GM23338 (cell line): ENCODE results near the gene DVL1. TPM values are rescaled to one million over a fixed set of nuclear protein-coding genes. Genes with fewer than 3 reads are reported as not detected.

Experiments used
- ATAC-seq: fragments of 200-7000 bp; cut with Tn5 transposase; 3 replicates; pipeline ENCODE4 v1.9.1; 2020
- DNase-seq: peaks from one replicate; pipeline ENCODE4 v3.0.0-alpha.2; 2015; ENCODE audit warnings: low spot score
- H2AFZ ChIP-seq: fragments of 200-600 bp; sonication (generic); 2 replicates; pipeline ENCODE4 v1.8.0; 2016; ENCODE audit warnings: antibody characterized with exemption, mild to moderate bottlenecking, moderate library complexity
- H3F3A ChIP-seq: fragments of 200-600 bp; sonication (generic); replicated peaks from 2 replicates; pipeline ENCODE4 v1.8.0; 2017; ENCODE audit warnings: antibody characterized with exemption, mixed run types, low read depth
- H3K27ac ChIP-seq: fragments of 200-600 bp; sonication (generic); 2 replicates; pipeline ENCODE4 v1.6.1; 2016; ENCODE audit warnings: low read depth
- H3K27me3 ChIP-seq: fragments of 200-600 bp; sonication (generic); 2 replicates; pipeline ENCODE4 v1.8.0; 2016; ENCODE audit warnings: mild to moderate bottlenecking, mixed run types, moderate library complexity; ENCODE audit not compliant: insufficient read depth
- H3K36me3 ChIP-seq: fragments of 200-600 bp; sonication (generic); 2 replicates; pipeline ENCODE4 v1.8.0; 2016; ENCODE audit warnings: mild to moderate bottlenecking; ENCODE audit not compliant: insufficient read depth
- H3K4me1 ChIP-seq: fragments of 200-600 bp; sonication (generic); 2 replicates; pipeline ENCODE4 v1.8.0; 2016; ENCODE audit warnings: mild to moderate bottlenecking, moderate library complexity; ENCODE audit not compliant: insufficient read depth
- H3K4me2 ChIP-seq: fragments of 200-600 bp; sonication (generic); 2 replicates; pipeline ENCODE4 v1.7.1; 2017; ENCODE audit warnings: mixed run types
- H3K4me3 ChIP-seq: fragments of 200-600 bp; sonication (generic); 2 replicates; pipeline ENCODE4 v1.6.1; 2016; ENCODE audit warnings: mixed run types
- H3K79me2 ChIP-seq: fragments of 200-600 bp; sonication (generic); replicated peaks from 2 replicates; pipeline ENCODE4 v1.8.0; 2017; ENCODE audit warnings: mild to moderate bottlenecking; ENCODE audit not compliant: insufficient read depth
- H3K9me2 ChIP-seq: fragments of 200-600 bp; sonication (generic); 2 replicates; pipeline ENCODE4 v1.8.0; 2017; ENCODE audit not compliant: insufficient read depth
- H4K20me1 ChIP-seq: fragments of 200-600 bp; sonication (generic); replicated peaks from 2 replicates; pipeline ENCODE4 v1.8.0; 2017; ENCODE audit warnings: mild to moderate bottlenecking; ENCODE audit not compliant: insufficient read depth
- H3K27ac Mint-ChIP-seq: 2 replicates; pipeline ENCODE4 v1.8.0; 2020; ENCODE audit warnings: inconsistent platforms, mild to moderate bottlenecking, moderate library complexity, mixed read lengths
- H3K27me3 Mint-ChIP-seq: 3 replicates; pipeline ENCODE4 v1.8.0; 2022; ENCODE audit warnings: low read depth, mild to moderate bottlenecking, moderate library complexity, mixed read lengths, inconsistent platforms; ENCODE audit not compliant: insufficient read depth, poor library complexity
- H3K36me3 Mint-ChIP-seq: 3 replicates; pipeline ENCODE4 v1.8.0; 2021; ENCODE audit warnings: low read depth, mild to moderate bottlenecking, inconsistent platforms, moderate library complexity, mixed read lengths
- H3K4me1 Mint-ChIP-seq: 3 replicates; pipeline ENCODE4 v1.8.0; 2020; ENCODE audit warnings: mild to moderate bottlenecking, inconsistent platforms, mixed read lengths
- H3K4me3 Mint-ChIP-seq: 3 replicates; pipeline ENCODE4 v1.8.0; 2021; ENCODE audit warnings: moderate library complexity, mild to moderate bottlenecking, inconsistent platforms, mixed read lengths
- H3K9me3 Mint-ChIP-seq: 3 replicates; pipeline ENCODE4 v1.8.0; 2020; ENCODE audit warnings: moderate library complexity, mild to moderate bottlenecking, inconsistent platforms, mixed read lengths
- CREB1 ChIP-seq: fragments of 250-450 bp; sonication (Bioruptor Pico); IDR thresholded peaks from 2 replicates; pipeline ENCODE4 v1.5.0; 2020; ENCODE audit warnings: low read depth, mild to moderate bottlenecking, moderate library complexity
- CTCF ChIP-seq, 2 experiments: fragments of 200-600 bp in 1 of 2; sonication (generic) in 1 of 2; conservative IDR thresholded peaks; 2 replicates each; pipeline versions ENCODE4 v1.5.1 to v1.6.1; 2016 to 2017; ENCODE audit warnings: antibody characterized with exemption in 2 of 2, low read depth in 2 of 2, mild to moderate bottlenecking in 2 of 2, moderate library complexity in 1 of 2
- ETS1 ChIP-seq: IDR thresholded peaks from 2 replicates; pipeline ENCODE4 v1.6.1; 2016; ENCODE audit warnings: antibody characterized with exemption
- EZH2phosphoT487 ChIP-seq: fragments of 200-600 bp; sonication (generic); IDR thresholded peaks from one replicate; pipeline ENCODE4 v1.8.1; 2018; ENCODE audit warnings: antibody characterized with exemption; ENCODE audit not compliant: unreplicated experiment
- JUNB ChIP-seq: IDR thresholded peaks from one replicate; pipeline ENCODE4 v1.6.1; 2016; ENCODE audit warnings: antibody characterized with exemption; ENCODE audit not compliant: unreplicated experiment
- NANOG ChIP-seq: IDR thresholded peaks from 2 replicates; pipeline ENCODE4 v1.6.1; 2016; ENCODE audit warnings: antibody characterized with exemption, borderline replicate concordance
- STAT1 ChIP-seq: IDR thresholded peaks from one replicate; pipeline ENCODE4 v1.6.1; 2016; ENCODE audit warnings: antibody characterized with exemption; ENCODE audit not compliant: unreplicated experiment
- ZNF114 ChIP-seq: fragments of 250-450 bp; sonication (Bioruptor Pico); IDR thresholded peaks from 2 replicates; pipeline ENCODE4 v1.5.0; 2020; ENCODE audit warnings: mild to moderate bottlenecking, moderate library complexity
- ZNF331 ChIP-seq: fragments of 250-450 bp; sonication (Bioruptor Pico); IDR thresholded peaks from 2 replicates; pipeline ENCODE4 v1.5.0; 2020; ENCODE audit warnings: low read depth, mild to moderate bottlenecking, moderate library complexity
- polyA plus RNA-seq: library from polyadenylated mRNA; unstranded; fragments of >200 nt; fragmentation: Nextera tagmentation; extraction: Ambion mirVana; gene quantifications from 2 replicates; pipeline ENCODE4 v1.2.1, GENCODE V29; 2016
- total RNA-seq: library from RNA; depleted of rRNA; stranded (reverse); fragments of >200 nt; shearing (Covaris generic); gene quantifications from 2 replicates; pipeline ENCODE4 v1.2.3, GENCODE V29; 2014
- TF ChIP-seq, protein P1 (sequence below): fragments of 250-450 bp; sonication (Bioruptor Pico); IDR thresholded peaks from 2 replicates; pipeline ENCODE4 v1.5.0; 2020; ENCODE audit warnings: mild to moderate bottlenecking, moderate library complexity

The DVL1 gene
- total and polyA plus RNA-seq, 2 experiments from 2014 or later = 13.5 to 69.7 TPM

GRCh38 chr1:1290238-1290731 is 58.9 kb downstream of the DVL1 start:
- no peak overlapping the region for H3K27ac Mint-ChIP-seq
- no peak overlapping the region for H2AFZ ChIP-seq

GRCh38 chr1:1287288-1288110 is 61.7 kb downstream of the DVL1 start:
- H3K27me3 ChIP-seq = no peaks in the 10 kb centered on the region
- no peak overlapping the region for H2AFZ ChIP-seq
- no peak overlapping the region for H3K27ac Mint-ChIP-seq
- H3K36me3 ChIP-seq = no peaks in the 10 kb centered on the region
- no peaks in the 10 kb centered on the region for H3K79me2 ChIP-seq
- H3K27ac ChIP-seq = no peak overlapping the region
- no peak overlapping the region for H3K4me3 Mint-ChIP-seq
- H3K4me3 ChIP-seq = no peak overlapping the region
- no peaks in the 10 kb centered on the region for H4K20me1 ChIP-seq
- no peak for ATAC-seq
- H3K36me3 Mint-ChIP-seq = no peaks in the 10 kb centered on the region
- H3K4me1 Mint-ChIP-seq = peaks cover 4% of the 10 kb centered on the region; the same call in 1 of the 3 replicates
- no peak for DNase-seq
- no peaks in the 10 kb centered on the region for H3F3A ChIP-seq
- H3K27me3 Mint-ChIP-seq = peaks cover 16% of the 10 kb centered on the region
- no peaks in the 10 kb centered on the region for H3K9me2 ChIP-seq
- no peak overlapping the region for H3K4me2 ChIP-seq
- peaks cover 3% of the 10 kb centered on the region; the same call in 2 of the 3 replicates for H3K9me3 Mint-ChIP-seq
- no peaks in the 10 kb centered on the region for H3K4me1 ChIP-seq
- no peak for TF ChIP-seq ZNF331 (CRISPR knock-in tag)
- TF ChIP-seq, protein P1, sequence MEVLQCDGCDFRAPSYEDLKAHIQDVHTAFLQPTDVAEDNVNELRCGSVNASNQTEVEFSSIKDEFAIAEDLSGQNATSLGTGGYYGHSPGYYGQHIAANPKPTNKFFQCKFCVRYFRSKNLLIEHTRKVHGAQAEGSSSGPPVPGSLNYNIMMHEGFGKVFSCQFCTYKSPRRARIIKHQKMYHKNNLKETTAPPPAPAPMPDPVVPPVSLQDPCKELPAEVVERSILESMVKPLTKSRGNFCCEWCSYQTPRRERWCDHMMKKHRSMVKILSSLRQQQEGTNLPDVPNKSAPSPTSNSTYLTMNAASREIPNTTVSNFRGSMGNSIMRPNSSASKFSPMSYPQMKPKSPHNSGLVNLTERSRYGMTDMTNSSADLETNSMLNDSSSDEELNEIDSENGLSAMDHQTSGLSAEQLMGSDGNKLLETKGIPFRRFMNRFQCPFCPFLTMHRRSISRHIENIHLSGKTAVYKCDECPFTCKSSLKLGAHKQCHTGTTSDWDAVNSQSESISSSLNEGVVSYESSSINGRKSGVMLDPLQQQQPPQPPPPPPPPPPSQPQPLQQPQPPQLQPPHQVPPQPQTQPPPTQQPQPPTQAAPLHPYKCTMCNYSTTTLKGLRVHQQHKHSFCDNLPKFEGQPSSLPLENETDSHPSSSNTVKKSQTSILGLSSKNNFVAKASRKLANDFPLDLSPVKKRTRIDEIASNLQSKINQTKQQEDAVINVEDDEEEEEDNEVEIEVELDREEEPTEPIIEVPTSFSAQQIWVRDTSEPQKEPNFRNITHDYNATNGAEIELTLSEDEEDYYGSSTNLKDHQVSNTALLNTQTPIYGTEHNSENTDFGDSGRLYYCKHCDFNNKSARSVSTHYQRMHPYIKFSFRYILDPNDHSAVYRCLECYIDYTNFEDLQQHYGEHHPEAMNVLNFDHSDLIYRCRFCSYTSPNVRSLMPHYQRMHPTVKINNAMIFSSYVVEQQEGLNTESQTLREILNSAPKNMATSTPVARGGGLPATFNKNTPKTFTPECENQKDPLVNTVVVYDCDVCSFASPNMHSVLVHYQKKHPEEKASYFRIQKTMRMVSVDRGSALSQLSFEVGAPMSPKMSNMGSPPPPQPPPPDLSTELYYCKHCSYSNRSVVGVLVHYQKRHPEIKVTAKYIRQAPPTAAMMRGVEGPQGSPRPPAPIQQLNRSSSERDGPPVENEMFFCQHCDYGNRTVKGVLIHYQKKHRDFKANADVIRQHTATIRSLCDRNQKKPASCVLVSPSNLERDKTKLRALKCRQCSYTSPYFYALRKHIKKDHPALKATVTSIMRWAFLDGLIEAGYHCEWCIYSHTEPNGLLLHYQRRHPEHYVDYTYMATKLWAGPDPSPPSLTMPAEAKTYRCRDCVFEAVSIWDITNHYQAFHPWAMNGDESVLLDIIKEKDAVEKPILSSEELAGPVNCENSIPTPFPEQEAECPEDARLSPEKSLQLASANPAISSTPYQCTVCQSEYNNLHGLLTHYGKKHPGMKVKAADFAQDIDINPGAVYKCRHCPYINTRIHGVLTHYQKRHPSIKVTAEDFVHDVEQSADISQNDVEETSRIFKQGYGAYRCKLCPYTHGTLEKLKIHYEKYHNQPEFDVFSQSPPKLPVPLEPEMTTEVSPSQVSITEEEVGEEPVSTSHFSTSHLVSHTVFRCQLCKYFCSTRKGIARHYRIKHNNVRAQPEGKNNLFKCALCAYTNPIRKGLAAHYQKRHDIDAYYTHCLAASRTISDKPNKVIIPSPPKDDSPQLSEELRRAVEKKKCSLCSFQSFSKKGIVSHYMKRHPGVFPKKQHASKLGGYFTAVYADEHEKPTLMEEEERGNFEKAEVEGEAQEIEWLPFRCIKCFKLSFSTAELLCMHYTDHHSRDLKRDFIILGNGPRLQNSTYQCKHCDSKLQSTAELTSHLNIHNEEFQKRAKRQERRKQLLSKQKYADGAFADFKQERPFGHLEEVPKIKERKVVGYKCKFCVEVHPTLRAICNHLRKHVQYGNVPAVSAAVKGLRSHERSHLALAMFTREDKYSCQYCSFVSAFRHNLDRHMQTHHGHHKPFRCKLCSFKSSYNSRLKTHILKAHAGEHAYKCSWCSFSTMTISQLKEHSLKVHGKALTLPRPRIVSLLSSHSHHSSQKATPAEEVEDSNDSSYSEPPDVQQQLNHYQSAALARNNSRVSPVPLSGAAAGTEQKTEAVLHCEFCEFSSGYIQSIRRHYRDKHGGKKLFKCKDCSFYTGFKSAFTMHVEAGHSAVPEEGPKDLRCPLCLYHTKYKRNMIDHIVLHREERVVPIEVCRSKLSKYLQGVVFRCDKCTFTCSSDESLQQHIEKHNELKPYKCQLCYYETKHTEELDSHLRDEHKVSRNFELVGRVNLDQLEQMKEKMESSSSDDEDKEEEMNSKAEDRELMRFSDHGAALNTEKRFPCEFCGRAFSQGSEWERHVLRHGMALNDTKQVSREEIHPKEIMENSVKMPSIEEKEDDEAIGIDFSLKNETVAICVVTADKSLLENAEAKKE (CRISPR knock-in tag) = no peak

More at GRCh38 chr1:1290238-1290731, 58.9 kb downstream of the DVL1 start:
- TF ChIP-seq STAT1 = no peak
- no peak for TF ChIP-seq CREB1 (CRISPR knock-in tag)
- TF ChIP-seq NANOG = no peak
- TF ChIP-seq ETS1 = no peak
- no peak for TF ChIP-seq JUNB
- TF ChIP-seq CTCF (conservative IDR thresholded peaks at IDR 0.05; ENCODE audit: low read depth in 2 of 2) = peak; percentile 52 to 70
- TF ChIP-seq ZNF114 (CRISPR knock-in tag) = no peak
- TF ChIP-seq EZH2phosphoT487 = no peak
- H3K9me3 Mint-ChIP-seq = peaks cover 3% of the 10 kb centered on the region; the same call in 2 of the 3 replicates
- Histone ChIP-seq H3K36me3 (no peaks in the 10 kb centered on the region), H3K27me3 (no peaks in the 10 kb centered on the region), H3K27ac (no peak overlapping the region), H4K20me1 (no peaks in the 10 kb centered on the region), H3K4me2 (no peak overlapping the region), H3K4me1 (no peaks in the 10 kb centered on the region), H3K9me2 (no peaks in the 10 kb centered on the region), H3F3A (0 out of 2 replicates have a peak, but pooled peaks cover 9% of the 10 kb centered on the region), H3K4me3 (no peak overlapping the region), H3K79me2 (no peaks in the 10 kb centered on the region)
- peak; percentile 73 for DNase-seq
- no peak overlapping the region for H3K4me3 Mint-ChIP-seq
- peak; percentile 19 for ATAC-seq
- no peaks in the 10 kb centered on the region for H3K36me3 Mint-ChIP-seq
- H3K27me3 Mint-ChIP-seq = peaks cover 13% of the 10 kb centered on the region
- H3K4me1 Mint-ChIP-seq = peaks cover 4% of the 10 kb centered on the region; the same call in 1 of the 3 replicates
